ENCODE data around the gene PLPP4.

The PLPP4 gene

DNA sequence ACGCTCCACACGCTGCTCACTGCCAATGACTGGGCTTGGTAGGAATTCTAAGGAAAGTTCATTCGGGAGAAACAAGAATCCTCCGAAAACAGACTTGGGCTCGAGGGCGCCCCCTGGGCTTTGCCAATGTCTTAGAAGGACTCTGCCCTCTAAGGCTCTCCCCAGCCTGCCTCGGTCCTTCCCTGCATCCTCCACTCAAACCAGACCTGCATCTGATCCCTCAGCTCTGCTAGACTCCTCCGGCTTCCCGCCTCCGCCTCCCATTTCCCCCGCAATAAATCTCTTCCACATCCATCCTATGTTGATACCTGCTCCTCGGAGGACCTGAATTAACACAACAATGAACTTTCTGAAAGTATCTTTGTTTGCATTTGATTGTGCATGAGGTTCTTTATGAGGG lies 177.6 kb downstream of the PLPP4 start:
- H3K4me3 Mint-ChIP-seq, result no peak overlapping the region
- H3K27me3 Mint-ChIP-seq, result peaks cover 2% of the 10 kb centered on the region
- H3K27ac Mint-ChIP-seq, result no peak overlapping the region
- no peaks in the 10 kb centered on the region for H3K4me1 Mint-ChIP-seq (ENCODE audit: low read depth)
- H3K9me3 Mint-ChIP-seq (ENCODE audit: low read depth), result peaks cover under 1% of the 10 kb centered on the region
- H3K36me3 Mint-ChIP-seq, result no peaks in the 10 kb centered on the region
